H1 (cell line): ENCODE measurements around the gene TMEM179B. TPM values are rescaled to one million over a fixed set of nuclear protein-coding genes. Genes with fewer than 3 reads are reported as not detected.
A peak's percentile ranks its signal among the peaks of the same experiment; 100 is the strongest.

Source experiments
- CTCF ChIA-PET: fragments of 300-600 bp; sonication (Branson Sonifier 250); formaldehyde crosslinking; loops from one replicate; lab custom pipeline; 2021; ENCODE audit not compliant: partially characterized antibody; lab: Charles Lee
- POLR2A ChIA-PET: fragments of 300-600 bp; sonication (Branson Sonifier 250); formaldehyde crosslinking; loops from one replicate; lab custom pipeline; 2021; ENCODE audit warnings: inconsistent platforms; ENCODE audit not compliant: partially characterized antibody; lab: Charles Lee
- DNase-seq, 2 experiments: peaks; one replicate each; pipeline versions ENCODE4 v3.0.0 to v3.0.0-alpha.2; 2010 to 2022; ENCODE audit warnings: low spot score in 2 of 2, low read depth in 1 of 2, mixed read lengths in 1 of 2
- FAIRE-seq: peaks from 2 replicates; lab custom pipeline; 2011; peaks lifted over from hg19 to GRCh38; lab: Jason Lieb, UNC
- H2AFZ ChIP-seq: 2 replicates; pipeline ENCODE4 v1.8.1; 2012; ENCODE audit warnings: low read length, inconsistent platforms
- H2AK5ac ChIP-seq: 2 replicates; pipeline ENCODE4 v1.6.1; 2013; ENCODE audit warnings: low read depth, low read length
- H2BK120ac ChIP-seq: replicated peaks from 2 replicates; pipeline ENCODE3; 2013; ENCODE audit warnings: low read depth, low read length, inconsistent platforms
- H2BK12ac ChIP-seq: 2 replicates; pipeline ENCODE4 v1.6.1; 2013; ENCODE audit warnings: low read depth, low read length
- H2BK15ac ChIP-seq: 2 replicates; pipeline ENCODE4 v1.6.1; 2013; ENCODE audit warnings: low read length
- H2BK20ac ChIP-seq: 2 replicates; pipeline ENCODE4 v1.6.1; 2013; ENCODE audit warnings: low read length
- H2BK5ac ChIP-seq: 2 replicates; pipeline ENCODE4 v1.6.1; 2013; ENCODE audit warnings: low read depth, low read length
- H3K14ac ChIP-seq: 2 replicates; pipeline ENCODE4 v1.6.1; 2013; ENCODE audit warnings: inconsistent platforms; ENCODE audit not compliant: insufficient read length
- H3K18ac ChIP-seq: 2 replicates; pipeline ENCODE4 v1.6.1; 2013; ENCODE audit warnings: low read length; ENCODE audit errors: extremely low read depth
- H3K23ac ChIP-seq: 2 replicates; pipeline ENCODE4 v1.6.1; 2013; ENCODE audit warnings: inconsistent platforms; ENCODE audit not compliant: insufficient read length
- H3K23me2 ChIP-seq: 2 replicates; pipeline ENCODE4 v1.6.1; 2013; ENCODE audit warnings: low read depth, low read length
- H3K27ac ChIP-seq: 2 replicates; pipeline ENCODE4 v1.6.1; 2011; ENCODE audit warnings: low read depth, low read length, inconsistent platforms
- H3K27me3 ChIP-seq, 4 experiments: replicated peaks in 1 of 4; 1 replicate in 1 of 4; 2 replicates in 3 of 4; pipeline versions ENCODE4 v1.6.1 to v1.8.1; 2011 to 2013; ENCODE audit warnings: low read length in 3 of 4, mild to moderate bottlenecking in 3 of 4, inconsistent platforms in 2 of 4, mixed read lengths in 2 of 4, moderate library complexity in 1 of 4; ENCODE audit not compliant: control insufficient read depth in 3 of 4, insufficient read depth in 3 of 4; ENCODE audit errors: extremely low read depth in 1 of 4
- H3K36me3 ChIP-seq, 4 experiments: 2 replicates each; pipeline versions ENCODE4 v1.6.1 to v1.8.1; 2011 to 2013; ENCODE audit warnings: mild to moderate bottlenecking in 4 of 4, low read length in 3 of 4, moderate library complexity in 2 of 4, control low read depth in 1 of 4, inconsistent platforms in 1 of 4; ENCODE audit not compliant: insufficient read depth in 4 of 4, control insufficient read depth in 2 of 4
- H3K4ac ChIP-seq: replicated peaks from 2 replicates; pipeline ENCODE3; 2013; ENCODE audit warnings: low read length, low read depth, mixed read lengths, inconsistent platforms; ENCODE audit not compliant: insufficient read length
- H3K4me1 ChIP-seq, 4 experiments: replicated peaks in 1 of 4; 1 replicate in 1 of 4; 2 replicates in 3 of 4; pipeline versions ENCODE4 v1.6.1 to v1.8.1; 2011 to 2013; ENCODE audit warnings: low read length in 3 of 4, inconsistent platforms in 2 of 4, mixed read lengths in 1 of 4; ENCODE audit not compliant: insufficient read depth in 4 of 4, control insufficient read depth in 3 of 4
- H3K4me2 ChIP-seq, 2 experiments: 2 replicates each; pipeline versions ENCODE4 v1.6.1 to v1.8.1; 2011 to 2013; ENCODE audit warnings: low read depth in 2 of 2, low read length in 2 of 2, control low read depth in 1 of 2, inconsistent platforms in 1 of 2, mild to moderate bottlenecking in 1 of 2; ENCODE audit not compliant: insufficient read depth in 1 of 2
- H3K4me3 ChIP-seq, 4 experiments: fragments of 200-600, 300-600 bp in 1 of 4; sonication (generic), shearing (Covaris generic), sonication (Bioruptor Twin) in 1 of 4; 2 replicates each; pipeline versions ENCODE4 v1.5.1 to v1.8.1; 2011 to 2016; ENCODE audit warnings: low read length in 4 of 4, low read depth in 3 of 4, control low read depth in 2 of 4, inconsistent platforms in 2 of 4, mild to moderate bottlenecking in 2 of 4, mixed read lengths in 1 of 4, moderate library complexity in 1 of 4; ENCODE audit not compliant: insufficient read depth in 2 of 4; ENCODE audit errors: extremely low read depth in 1 of 4
- H3K56ac ChIP-seq: replicated peaks from 2 replicates; pipeline ENCODE3; 2013; ENCODE audit warnings: low read depth, mild to moderate bottlenecking, mixed read lengths, low read length, inconsistent platforms; ENCODE audit not compliant: insufficient read length
- H3K79me1 ChIP-seq: 2 replicates; pipeline ENCODE4 v1.6.1; 2013; ENCODE audit warnings: low read depth, low read length, control low read depth
- H3K79me2 ChIP-seq, 2 experiments: 2 replicates each; pipeline versions ENCODE4 v1.6.1 to v1.8.1; 2012 to 2013; ENCODE audit warnings: low read length in 2 of 2, mild to moderate bottlenecking in 2 of 2, inconsistent platforms in 1 of 2; ENCODE audit not compliant: insufficient read depth in 2 of 2, control insufficient read depth in 1 of 2
- H3K9ac ChIP-seq, 4 experiments: replicated peaks in 1 of 4; 1 replicate in 1 of 4; 2 replicates in 3 of 4; pipeline versions ENCODE4 v1.6.1 to v1.8.1; 2011 to 2013; ENCODE audit warnings: low read depth in 3 of 4, low read length in 3 of 4, control low read depth in 2 of 4, mild to moderate bottlenecking in 2 of 4, moderate library complexity in 2 of 4, inconsistent platforms in 1 of 4; ENCODE audit errors: extremely low read depth in 1 of 4
- H3K9me3 ChIP-seq, 2 experiments: 2 replicates each; pipeline versions ENCODE4 v1.6.1 to v1.8.1; 2012 to 2013; ENCODE audit warnings: mild to moderate bottlenecking in 2 of 2, moderate library complexity in 2 of 2, control low read depth in 1 of 2, inconsistent platforms in 1 of 2, low read depth in 1 of 2, low read length in 1 of 2, mixed read lengths in 1 of 2; ENCODE audit not compliant: insufficient read depth in 2 of 2
- H4K20me1 ChIP-seq, 2 experiments: replicated peaks in 1 of 2; 2 replicates each; pipeline versions ENCODE3 to v1.8.1; 2011 to 2013; ENCODE audit warnings: inconsistent platforms in 2 of 2, low read length in 2 of 2, mild to moderate bottlenecking in 1 of 2; ENCODE audit not compliant: insufficient read depth in 2 of 2, control insufficient read depth in 1 of 2
- H4K5ac ChIP-seq: 2 replicates; pipeline ENCODE4 v1.6.1; 2013; ENCODE audit warnings: low read length, low read depth, mixed read lengths, inconsistent platforms; ENCODE audit not compliant: insufficient read length
- H4K8ac ChIP-seq: 2 replicates; pipeline ENCODE4 v1.8.0; 2013; ENCODE audit warnings: mild to moderate bottlenecking, moderate library complexity, low read length, inconsistent platforms; ENCODE audit not compliant: insufficient read depth; ENCODE audit errors: extremely low read depth
- H4K91ac ChIP-seq: replicated peaks from 2 replicates; pipeline ENCODE3; 2013; ENCODE audit warnings: low read length, mixed read lengths, inconsistent platforms; ENCODE audit not compliant: insufficient read length
- BRCA1 ChIP-seq: IDR thresholded peaks from 2 replicates; pipeline ENCODE4 v1.6.1; 2012; ENCODE audit warnings: low read depth, low read length, improper control_type of control experiment
- JUND ChIP-seq: IDR thresholded peaks from 2 replicates; pipeline ENCODE4 v1.6.1; 2011; ENCODE audit warnings: mild to moderate bottlenecking, improper control_type of control experiment, low read length
- WGBS, 2 experiments: shearing (Covaris generic) in 1 of 2; methylation state at CpG; one replicate each; pipeline versions ENCODE4 v1.1.6 to v1.1.7; 2013 to 2015; ENCODE audit warnings: low lambda C conversion rate in 2 of 2, mixed read lengths in 2 of 2, inconsistent platforms in 1 of 2, low coverage in 1 of 2, missing lambda C conversion rate in 1 of 2; ENCODE audit not compliant: insufficient replicate concordance in 2 of 2, insufficient coverage in 1 of 2, insufficient read length in 1 of 2; ENCODE audit errors: extremely low coverage in 1 of 2, missing lambda C conversion rate in 1 of 2; 5-methylcytosine and 5-hydroxymethylcytosine counted together
- polyA plus RNA-seq, 7 experiments: library from polyadenylated mRNA; depleted of rRNA in 3 of 7; stranded (reverse) in 5 of 7; unstranded in 2 of 7; fragments of >200 nt in 5 of 7; fragments of 200-250 nt in 2 of 7; gene quantifications; 1 replicate in 5 of 7; 2 replicates in 1 of 7; 4 replicates in 1 of 7; pipeline versions ENCODE4 v1.2.1 to v1.2.3, GENCODE V29; 2011 to 2013; ENCODE audit warnings: missing spikeins in 2 of 7, mixed read lengths in 2 of 7
- total RNA-seq: library from RNA; stranded (reverse); fragmentation: NEBNext Ultra II Directional; extraction: Animal tissue kit (Norgen Biotek cat#: 25700); gene quantifications from 2 replicates; pipeline ENCODE4 v1.2.1, GENCODE V29; 2021

TMEM179B gene
- total and polyA plus RNA-seq, 2 of the 8 experiments (the other 6 are each of a cell fraction or from before 2014, with no cell fraction given), result 18.6 to 62.2 TPM

DNA sequence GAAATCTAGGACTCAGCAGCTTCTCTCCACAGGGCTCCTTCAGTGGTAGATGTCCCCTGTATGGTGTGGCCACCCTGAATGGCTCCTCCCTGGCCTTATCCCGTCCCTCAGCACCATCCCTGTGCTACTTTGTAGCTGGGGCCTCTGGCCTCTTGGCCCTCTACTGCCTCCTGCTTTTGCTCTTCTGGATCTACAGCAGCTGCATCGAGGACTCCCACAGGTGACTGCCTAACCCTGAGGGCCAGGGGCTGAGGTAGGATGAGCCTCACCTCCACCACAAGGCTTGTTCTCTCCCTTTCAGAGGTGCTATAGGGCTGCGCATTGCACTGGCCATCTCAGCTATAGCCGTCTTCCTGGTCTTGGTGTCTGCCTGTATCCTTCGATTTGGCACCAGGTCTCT, 1.8 kb downstream of the TMEM179B start:
- Histone ChIP-seq H3K4me3 (no peak overlapping the region), H3K9ac (no peak overlapping the region), H2AK5ac (no peak overlapping the region), H3K27ac (no peak overlapping the region), H3K9me3 (no peaks in the 10 kb centered on the region), H2BK5ac (no peak overlapping the region), H3K18ac (no peak overlapping the region), H4K91ac (no peak overlapping the region), H2BK12ac (no peak overlapping the region), H2BK120ac (no peak overlapping the region), H3K79me1 (peaks cover 7% of the 10 kb centered on the region; the same call in 1 of the 2 replicates), H4K8ac (no peak overlapping the region), H3K36me3 (peaks cover 0 to 18% (median 8%) of the 10 kb centered on the region in 4 experiments; a peak in 6 of 8 replicates), H3K4me1 (peaks cover 0 to 7% (median 4%) of the 10 kb centered on the region in 4 experiments; a peak in 5 of 7 replicates), H3K4me2 (no peak overlapping the region; a peak in 1 of 4 replicates), H4K20me1 (peaks cover 0 to 3% of the 10 kb centered on the region in 2 experiments), H4K5ac (no peak overlapping the region), H3K14ac (no peak overlapping the region), H2BK20ac (no peak overlapping the region), H3K27me3 (no peaks in the 10 kb centered on the region), H2AFZ (no peak overlapping the region), H3K56ac (no peak overlapping the region), H3K79me2 (peaks cover 0 to 33% of the 10 kb centered on the region in 2 experiments; a peak in 2 of 4 replicates), H3K23me2 (no peaks in the 10 kb centered on the region; the same call in 1 of the 2 replicates), H3K23ac (no peak overlapping the region), H3K4ac (no peak overlapping the region), H2BK15ac (no peak overlapping the region)
- CTCF ChIA-PET, result interaction anchor here (0.9 to 6.4 kb wide), 11 partner anchors 12 to 189 kb away, joined by 3 to 94 read pairs (median 5); partner anchors contain the start of genes HNRNPUL2, TAF6L and TTC9C
- 90% methylated on average over 5 of the region's 5 CpGs; no CpG with 5 or more reads in 1 of the 2 experiments for WGBS, 2 experiments
- DNase-seq (peak in 1 of 2 experiments; percentile 48), FAIRE-seq (no peak)
- POLR2A ChIA-PET, result interaction anchor here (0.5 to 15.9 kb wide), 26 partner anchors 8 to 217 kb away, joined by 3 to 251 read pairs (median 5); partner anchors contain the start of genes LBHD1, NXF1, SLC3A2 and STX5
- TF ChIP-seq BRCA1, result no peak
- TF ChIP-seq JUND, result no peak
